GM19238 (cell line): ENCODE data around the gene DEFB112.

Experiments
- DNase-seq: peaks from one replicate; pipeline ENCODE4 v3.0.0; 2011; ENCODE audit warnings: low spot score; ENCODE audit not compliant: insufficient read length

DEFB112 gene

GRCh38 chr6:50003139-50003538 lies 46.6 kb downstream of the DEFB112 start:
- no peak for DNase-seq

GRCh38 chr6:49995278-49995677 lies 54.5 kb downstream of the DEFB112 start:
- no peak for DNase-seq
